ENCODE results near the gene PRG3.

- no peak for TF ChIP-seq POLR2A (IDR thresholded peaks at IDR 0.05; ENCODE audit: low read depth, low read length)
- no peak for TF ChIP-seq CTCF (IDR thresholded peaks at IDR 0.05; ENCODE audit: extremely low read depth in 1 of 2, insufficient read depth in 1 of 2, low read depth in 1 of 2, low read length in 2 of 2)
- TF ChIP-seq EZH2 (IDR thresholded peaks at IDR 0.05; ENCODE audit: borderline replicate concordance, low read depth, low read length, severe bottlenecking), result no peak
- TF ChIP-seq POLR2AphosphoS5 (IDR thresholded peaks at IDR 0.05; ENCODE audit: insufficient read depth, low read depth, low read length), result no peak
Observed at GRCh38 chr11:57361926-57362325, 19.0 kb downstream of the PRG3 start.

All from endothelial cell of umbilical vein (primary cell).